ENCODE results near the gene RDH14.

The RDH14 gene

DNA sequence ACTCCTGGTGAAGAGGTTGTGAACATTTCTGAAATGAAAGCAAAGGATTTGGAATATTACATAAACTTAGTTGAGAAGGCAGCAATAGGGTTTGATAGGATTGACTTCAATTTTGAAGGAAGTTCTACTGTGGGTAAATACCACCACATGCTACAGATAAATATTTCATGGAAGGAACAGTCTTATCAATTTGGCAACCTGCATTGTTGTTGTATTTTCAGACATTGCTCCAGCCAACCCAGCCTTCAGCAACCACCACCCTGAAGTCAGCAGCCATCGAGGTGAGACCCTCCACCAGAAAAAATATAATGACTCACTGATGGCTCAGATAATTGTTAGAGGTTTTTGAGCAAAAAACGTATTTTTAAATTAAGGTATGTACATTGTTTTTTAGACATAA is 10.0 kb downstream of the RDH14 start:
- ChIA-PET CTCF (no interaction called here), POLR2A (no interaction called here)
- TF ChIP-seq, protein P1, sequence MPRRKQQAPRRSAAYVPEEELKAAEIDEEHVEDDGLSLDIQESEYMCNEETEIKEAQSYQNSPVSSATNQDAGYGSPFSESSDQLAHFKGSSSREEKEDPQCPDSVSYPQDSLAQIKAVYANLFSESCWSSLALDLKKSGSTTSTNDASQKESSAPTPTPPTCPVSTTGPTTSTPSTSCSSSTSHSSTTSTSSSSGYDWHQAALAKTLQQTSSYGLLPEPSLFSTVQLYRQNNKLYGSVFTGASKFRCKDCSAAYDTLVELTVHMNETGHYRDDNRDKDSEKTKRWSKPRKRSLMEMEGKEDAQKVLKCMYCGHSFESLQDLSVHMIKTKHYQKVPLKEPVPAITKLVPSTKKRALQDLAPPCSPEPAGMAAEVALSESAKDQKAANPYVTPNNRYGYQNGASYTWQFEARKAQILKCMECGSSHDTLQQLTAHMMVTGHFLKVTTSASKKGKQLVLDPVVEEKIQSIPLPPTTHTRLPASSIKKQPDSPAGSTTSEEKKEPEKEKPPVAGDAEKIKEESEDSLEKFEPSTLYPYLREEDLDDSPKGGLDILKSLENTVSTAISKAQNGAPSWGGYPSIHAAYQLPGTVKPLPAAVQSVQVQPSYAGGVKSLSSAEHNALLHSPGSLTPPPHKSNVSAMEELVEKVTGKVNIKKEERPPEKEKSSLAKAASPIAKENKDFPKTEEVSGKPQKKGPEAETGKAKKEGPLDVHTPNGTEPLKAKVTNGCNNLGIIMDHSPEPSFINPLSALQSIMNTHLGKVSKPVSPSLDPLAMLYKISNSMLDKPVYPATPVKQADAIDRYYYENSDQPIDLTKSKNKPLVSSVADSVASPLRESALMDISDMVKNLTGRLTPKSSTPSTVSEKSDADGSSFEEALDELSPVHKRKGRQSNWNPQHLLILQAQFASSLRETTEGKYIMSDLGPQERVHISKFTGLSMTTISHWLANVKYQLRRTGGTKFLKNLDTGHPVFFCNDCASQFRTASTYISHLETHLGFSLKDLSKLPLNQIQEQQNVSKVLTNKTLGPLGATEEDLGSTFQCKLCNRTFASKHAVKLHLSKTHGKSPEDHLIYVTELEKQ (tag by site-specific recombination; IDR thresholded peaks at IDR 0.05; ENCODE audit: borderline replicate concordance), result no peak
- no peaks in the 10 kb centered on the region for H3K9me3 ChIP-seq (ENCODE audit: control insufficient read depth, insufficient read depth, low read depth, low read length)
- H3K27ac ChIP-seq (ENCODE audit: extremely low read depth, low read depth, low read length), result no peak overlapping the region
- H3K4me3 ChIP-seq (ENCODE audit: low read depth, low read length), result no peak overlapping the region
- peaks cover 6 to 10% of the 10 kb centered on the region in 2 experiments; a peak in 2 of 3 replicates for H3K36me3 ChIP-seq (ENCODE audit: control insufficient read depth in 2 of 2, insufficient read depth in 1 of 2, low read length in 2 of 2)
- H3K4me1 ChIP-seq (ENCODE audit: control insufficient read depth, insufficient read depth, low read length), result peaks cover 7% of the 10 kb centered on the region

DNA sequence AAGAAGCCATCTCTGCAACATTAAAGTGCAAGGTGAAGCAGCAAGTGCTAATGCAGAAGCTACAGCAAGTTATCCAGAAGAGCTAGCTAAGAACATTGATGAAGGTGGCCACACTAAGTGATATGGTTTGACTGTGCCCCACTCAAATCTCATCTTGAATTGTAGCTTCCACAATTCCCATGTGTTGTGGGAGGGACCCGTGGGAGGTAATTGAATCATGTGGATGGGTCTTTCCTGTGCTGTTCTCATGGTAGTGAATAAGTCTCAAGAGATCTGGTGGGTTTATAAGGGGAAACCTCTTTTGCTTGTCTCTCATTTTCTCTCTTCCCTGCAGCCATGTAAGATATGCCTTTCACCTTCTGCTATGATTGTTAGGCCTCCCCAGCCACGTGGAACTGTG is 11.4 kb downstream of the RDH14 start:
- no peak overlapping the region for H3K27ac ChIP-seq (ENCODE audit: extremely low read depth, low read depth, low read length)
- POLR2A ChIA-PET, result interaction anchor here (1.0 kb wide), 1 partner anchor 11 kb away, joined by 3 read pairs; the partner anchor contains the start of gene RDH14
- TF ChIP-seq ZFHX2 (tag by site-specific recombination; conservative IDR thresholded peaks at IDR 0.05) (peak; percentile 64), ZNF157 (tag by site-specific recombination; IDR thresholded peaks at IDR 0.05) (no peak), ZBTB48 (tag by site-specific recombination; IDR thresholded peaks at IDR 0.05) (no peak), ZNF48 (tag by site-specific recombination; IDR thresholded peaks at IDR 0.05) (no peak), EGR2 (tag by site-specific recombination; IDR thresholded peaks at IDR 0.05; ENCODE audit: low read depth) (peak; percentile 37), ZNF548 (tag by site-specific recombination; IDR thresholded peaks at IDR 0.05) (no peak), ZNF629 (tag by site-specific recombination; IDR thresholded peaks at IDR 0.05) (no peak)
- H3K36me3 ChIP-seq (ENCODE audit: control insufficient read depth in 2 of 2, insufficient read depth in 1 of 2, low read length in 2 of 2), result peaks cover 0 to 2% of the 10 kb centered on the region in 2 experiments; a peak in 1 of 3 replicates
- no peak overlapping the region for H3K4me3 ChIP-seq (ENCODE audit: low read depth, low read length)
- CTCF ChIA-PET, result no interaction called here
- H3K4me1 ChIP-seq (ENCODE audit: control insufficient read depth, insufficient read depth, low read length), result peaks cover 7% of the 10 kb centered on the region
- H3K9me3 ChIP-seq (ENCODE audit: control insufficient read depth, insufficient read depth, low read depth, low read length), result no peaks in the 10 kb centered on the region

DNA sequence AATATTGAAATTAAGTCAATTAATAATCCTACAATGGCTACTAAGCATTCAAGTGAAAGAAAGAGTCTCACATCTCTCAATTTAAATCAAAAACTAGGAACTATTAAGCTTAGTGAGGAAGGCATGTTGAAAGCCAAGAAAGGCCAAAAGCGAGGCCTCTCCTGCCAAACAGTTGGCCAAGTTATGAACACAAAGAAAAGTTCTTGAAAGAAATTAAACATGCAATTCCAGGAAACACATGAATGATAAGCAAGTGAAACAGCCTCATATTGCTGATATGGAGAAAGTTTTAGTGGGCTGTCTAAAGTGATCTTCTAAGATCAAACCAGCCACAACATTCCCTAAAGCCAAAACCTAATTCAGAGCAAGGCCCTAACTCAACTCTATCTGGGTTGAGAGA is 11.8 kb downstream of the RDH14 start:
- Histone ChIP-seq H3K4me3 (ENCODE audit: low read depth, low read length) (no peak overlapping the region), H3K9me3 (ENCODE audit: control insufficient read depth, insufficient read depth, low read depth, low read length) (no peaks in the 10 kb centered on the region), H3K36me3 (ENCODE audit: control insufficient read depth in 2 of 2, insufficient read depth in 1 of 2, low read length in 2 of 2) (no peaks in the 10 kb centered on the region), H3K4me1 (ENCODE audit: control insufficient read depth, insufficient read depth, low read length) (peaks cover 7% of the 10 kb centered on the region), H3K27ac (ENCODE audit: extremely low read depth, low read depth, low read length) (no peak overlapping the region)
- ChIA-PET CTCF (no interaction called here), POLR2A (interaction anchor here (1.0 kb wide), 1 partner anchor 12 kb away, joined by 3 read pairs; the partner anchor contains the start of gene RDH14)
- TF ChIP-seq, protein P2, sequence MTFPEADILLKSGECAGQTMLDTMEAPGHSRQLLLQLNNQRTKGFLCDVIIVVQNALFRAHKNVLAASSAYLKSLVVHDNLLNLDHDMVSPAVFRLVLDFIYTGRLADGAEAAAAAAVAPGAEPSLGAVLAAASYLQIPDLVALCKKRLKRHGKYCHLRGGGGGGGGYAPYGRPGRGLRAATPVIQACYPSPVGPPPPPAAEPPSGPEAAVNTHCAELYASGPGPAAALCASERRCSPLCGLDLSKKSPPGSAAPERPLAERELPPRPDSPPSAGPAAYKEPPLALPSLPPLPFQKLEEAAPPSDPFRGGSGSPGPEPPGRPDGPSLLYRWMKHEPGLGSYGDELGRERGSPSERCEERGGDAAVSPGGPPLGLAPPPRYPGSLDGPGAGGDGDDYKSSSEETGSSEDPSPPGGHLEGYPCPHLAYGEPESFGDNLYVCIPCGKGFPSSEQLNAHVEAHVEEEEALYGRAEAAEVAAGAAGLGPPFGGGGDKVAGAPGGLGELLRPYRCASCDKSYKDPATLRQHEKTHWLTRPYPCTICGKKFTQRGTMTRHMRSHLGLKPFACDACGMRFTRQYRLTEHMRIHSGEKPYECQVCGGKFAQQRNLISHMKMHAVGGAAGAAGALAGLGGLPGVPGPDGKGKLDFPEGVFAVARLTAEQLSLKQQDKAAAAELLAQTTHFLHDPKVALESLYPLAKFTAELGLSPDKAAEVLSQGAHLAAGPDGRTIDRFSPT (tag by site-specific recombination; IDR thresholded peaks at IDR 0.05), result no peak
- TF ChIP-seq ZNF174 (tag by site-specific recombination; IDR thresholded peaks at IDR 0.05), result no peak
- no peak for TF ChIP-seq ZNF670 (tag by site-specific recombination; IDR thresholded peaks at IDR 0.05; ENCODE audit: low read depth)
- no peak for TF ChIP-seq ZNF701 (tag by site-specific recombination; IDR thresholded peaks at IDR 0.05)
- TF ChIP-seq ZNF311 (tag by site-specific recombination; IDR thresholded peaks at IDR 0.05; ENCODE audit: borderline replicate concordance), result no peak
- TF ChIP-seq, protein P3, sequence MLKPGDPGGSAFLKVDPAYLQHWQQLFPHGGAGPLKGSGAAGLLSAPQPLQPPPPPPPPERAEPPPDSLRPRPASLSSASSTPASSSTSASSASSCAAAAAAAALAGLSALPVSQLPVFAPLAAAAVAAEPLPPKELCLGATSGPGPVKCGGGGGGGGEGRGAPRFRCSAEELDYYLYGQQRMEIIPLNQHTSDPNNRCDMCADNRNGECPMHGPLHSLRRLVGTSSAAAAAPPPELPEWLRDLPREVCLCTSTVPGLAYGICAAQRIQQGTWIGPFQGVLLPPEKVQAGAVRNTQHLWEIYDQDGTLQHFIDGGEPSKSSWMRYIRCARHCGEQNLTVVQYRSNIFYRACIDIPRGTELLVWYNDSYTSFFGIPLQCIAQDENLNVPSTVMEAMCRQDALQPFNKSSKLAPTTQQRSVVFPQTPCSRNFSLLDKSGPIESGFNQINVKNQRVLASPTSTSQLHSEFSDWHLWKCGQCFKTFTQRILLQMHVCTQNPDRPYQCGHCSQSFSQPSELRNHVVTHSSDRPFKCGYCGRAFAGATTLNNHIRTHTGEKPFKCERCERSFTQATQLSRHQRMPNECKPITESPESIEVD (tag by site-specific recombination; IDR thresholded peaks at IDR 0.05), result no peak
- no peak for TF ChIP-seq ZNF114 (tag by site-specific recombination; IDR thresholded peaks at IDR 0.05)
- TF ChIP-seq BCL11A (tag by site-specific recombination; IDR thresholded peaks at IDR 0.05; ENCODE audit: low read depth), result no peak
- no peak for TF ChIP-seq ZNF157 (tag by site-specific recombination; IDR thresholded peaks at IDR 0.05)
- TF ChIP-seq ZNF677 (tag by site-specific recombination; IDR thresholded peaks at IDR 0.05), result no peak

Data from HEK293 (cell line).